Nephron (organoid): ENCODE data around the gene CCL11.

ENCODE experiments used
- H3K27ac Mint-ChIP-seq, 3 experiments: 2 replicates each; pipeline ENCODE4 v1.8.0; 2020; ENCODE audit warnings: mixed read lengths in 3 of 3, mild to moderate bottlenecking in 2 of 3, moderate library complexity in 1 of 3
- H3K27me3 Mint-ChIP-seq: 2 replicates; pipeline ENCODE4 v1.8.0; 2021; ENCODE audit warnings: low read depth, mild to moderate bottlenecking, moderate library complexity, mixed read lengths
- H3K36me3 Mint-ChIP-seq: 2 replicates; pipeline ENCODE4 v1.8.0; 2020; ENCODE audit warnings: low read depth, mixed read lengths
- H3K4me1 Mint-ChIP-seq: 2 replicates; pipeline ENCODE4 v1.8.0; 2020; ENCODE audit warnings: mixed read lengths
- H3K4me3 Mint-ChIP-seq, 3 experiments: 2 replicates each; pipeline ENCODE4 v1.8.0; 2020; ENCODE audit warnings: mild to moderate bottlenecking in 3 of 3, mixed read lengths in 3 of 3, moderate library complexity in 2 of 3
- H3K9me3 Mint-ChIP-seq: 2 replicates; pipeline ENCODE4 v1.8.0; 2020; ENCODE audit warnings: mixed read lengths
- TF ChIP-seq, protein P1 (sequence below), 3 experiments: fragments of 200-600 bp; sonication (generic); IDR thresholded peaks; one replicate each; pipeline ENCODE4 v1.5.0; 2021; ENCODE audit warnings: antibody characterized with exemption in 3 of 3; ENCODE audit not compliant: unreplicated experiment in 3 of 3

CCL11 gene

GRCh38 chr17:34275881-34276280 is 9.7 kb upstream of the CCL11 start:
- no peaks in the 10 kb centered on the region for H3K9me3 Mint-ChIP-seq
- H3K4me1 Mint-ChIP-seq = peaks cover 6% of the 10 kb centered on the region
- TF ChIP-seq, protein P1, sequence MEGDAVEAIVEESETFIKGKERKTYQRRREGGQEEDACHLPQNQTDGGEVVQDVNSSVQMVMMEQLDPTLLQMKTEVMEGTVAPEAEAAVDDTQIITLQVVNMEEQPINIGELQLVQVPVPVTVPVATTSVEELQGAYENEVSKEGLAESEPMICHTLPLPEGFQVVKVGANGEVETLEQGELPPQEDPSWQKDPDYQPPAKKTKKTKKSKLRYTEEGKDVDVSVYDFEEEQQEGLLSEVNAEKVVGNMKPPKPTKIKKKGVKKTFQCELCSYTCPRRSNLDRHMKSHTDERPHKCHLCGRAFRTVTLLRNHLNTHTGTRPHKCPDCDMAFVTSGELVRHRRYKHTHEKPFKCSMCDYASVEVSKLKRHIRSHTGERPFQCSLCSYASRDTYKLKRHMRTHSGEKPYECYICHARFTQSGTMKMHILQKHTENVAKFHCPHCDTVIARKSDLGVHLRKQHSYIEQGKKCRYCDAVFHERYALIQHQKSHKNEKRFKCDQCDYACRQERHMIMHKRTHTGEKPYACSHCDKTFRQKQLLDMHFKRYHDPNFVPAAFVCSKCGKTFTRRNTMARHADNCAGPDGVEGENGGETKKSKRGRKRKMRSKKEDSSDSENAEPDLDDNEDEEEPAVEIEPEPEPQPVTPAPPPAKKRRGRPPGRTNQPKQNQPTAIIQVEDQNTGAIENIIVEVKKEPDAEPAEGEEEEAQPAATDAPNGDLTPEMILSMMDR (IDR thresholded peaks at IDR 0.05; ENCODE audit: unreplicated experiment in 3 of 3) = no peak
- H3K4me3 Mint-ChIP-seq = no peak overlapping the region
- peaks cover 11% of the 10 kb centered on the region for H3K27me3 Mint-ChIP-seq
- peak overlapping the region in 2 of 3 experiments; percentile 37 to 51 for H3K27ac Mint-ChIP-seq
- no peaks in the 10 kb centered on the region for H3K36me3 Mint-ChIP-seq

GRCh38 chr17:34276826-34277225 is 8.7 kb upstream of the CCL11 start:
- peaks cover 3% of the 10 kb centered on the region for H3K27me3 Mint-ChIP-seq
- H3K9me3 Mint-ChIP-seq = no peaks in the 10 kb centered on the region
- H3K27ac Mint-ChIP-seq = no peak overlapping the region
- no peaks in the 10 kb centered on the region for H3K36me3 Mint-ChIP-seq
- peaks cover 6% of the 10 kb centered on the region for H3K4me1 Mint-ChIP-seq
- TF ChIP-seq, protein P1 (IDR thresholded peaks at IDR 0.05; ENCODE audit: unreplicated experiment in 3 of 3) = no peak
- H3K4me3 Mint-ChIP-seq = no peak overlapping the region

- no peak overlapping the region for H3K27ac Mint-ChIP-seq
- TF ChIP-seq, protein P1 (IDR thresholded peaks at IDR 0.05; ENCODE audit: unreplicated experiment in 3 of 3) = no peak
- H3K36me3 Mint-ChIP-seq = no peaks in the 10 kb centered on the region
- no peaks in the 10 kb centered on the region for H3K9me3 Mint-ChIP-seq
- peaks cover 4% of the 10 kb centered on the region for H3K27me3 Mint-ChIP-seq
- peaks cover 6% of the 10 kb centered on the region for H3K4me1 Mint-ChIP-seq
- no peak overlapping the region for H3K4me3 Mint-ChIP-seq
These were observed 2.0 kb upstream of the CCL11 start for GRCh38 chr17:34283571-34283970.

- Mint-ChIP-seq H3K4me1 (peaks cover 6% of the 10 kb centered on the region), H3K27me3 (peaks cover 15% of the 10 kb centered on the region), H3K27ac (no peak overlapping the region), H3K4me3 (no peak overlapping the region), H3K36me3 (no peaks in the 10 kb centered on the region), H3K9me3 (no peaks in the 10 kb centered on the region)
- TF ChIP-seq, protein P1 (IDR thresholded peaks at IDR 0.05; ENCODE audit: unreplicated experiment in 3 of 3) = no peak
These were observed 2.3 kb downstream of the CCL11 start for GRCh38 chr17:34287875-34288274.

DNA sequence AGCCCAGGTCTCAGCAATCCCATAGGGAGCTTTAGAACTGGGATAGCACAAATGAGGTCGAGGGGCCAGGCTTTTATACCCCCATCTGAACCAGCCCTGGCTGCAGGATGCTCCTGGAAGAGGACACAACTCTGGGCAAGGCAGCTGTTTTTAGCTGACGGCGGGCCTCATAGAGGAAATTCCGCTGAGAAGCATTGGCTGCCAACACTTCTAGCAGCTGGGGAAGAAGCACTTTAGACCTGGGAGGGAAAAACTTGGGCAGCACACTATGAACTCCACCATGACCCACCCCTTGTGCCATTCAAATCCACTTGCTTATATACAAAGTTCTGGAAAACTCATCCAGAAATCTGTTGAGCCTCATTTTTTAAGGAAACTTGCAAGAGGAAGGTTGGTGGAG is 5.0 kb downstream of the CCL11 start:
- Mint-ChIP-seq H3K27me3 (peaks cover 15% of the 10 kb centered on the region), H3K4me1 (peaks cover under 1% of the 10 kb centered on the region), H3K27ac (no peak overlapping the region), H3K36me3 (no peaks in the 10 kb centered on the region), H3K9me3 (no peaks in the 10 kb centered on the region), H3K4me3 (no peak overlapping the region)
- TF ChIP-seq, protein P1 (IDR thresholded peaks at IDR 0.05; ENCODE audit: unreplicated experiment in 3 of 3) = no peak

- Mint-ChIP-seq H3K4me3 (no peak overlapping the region), H3K27me3 (peaks cover 15% of the 10 kb centered on the region), H3K4me1 (no peaks in the 10 kb centered on the region), H3K9me3 (no peaks in the 10 kb centered on the region), H3K27ac (no peak overlapping the region), H3K36me3 (no peaks in the 10 kb centered on the region)
- TF ChIP-seq, protein P1 (IDR thresholded peaks at IDR 0.05; ENCODE audit: unreplicated experiment in 3 of 3) = no peak
These were observed 6.3 kb downstream of the CCL11 start for GRCh38 chr17:34291721-34292348.
